GM19193 (cell line): ENCODE measurements around the gene GLT8D2.

ENCODE experiments used
- POLR2A ChIP-seq: IDR thresholded peaks from 4 replicates; pipeline ENCODE4 v1.6.1; 2011; ENCODE audit not compliant: insufficient read depth, insufficient read length; ENCODE audit errors: extremely low read depth

GLT8D2 gene

GRCh38 chr12:103947871-103948555 is 102.0 kb downstream of the GLT8D2 start:
- no peak for TF ChIP-seq POLR2A

GRCh38 chr12:103944964-103945363 is 105.0 kb downstream of the GLT8D2 start:
- TF ChIP-seq POLR2A: no peak
